Breast epithelium (tissue), 3 donors: ENCODE results near the gene CSHL1.

Source experiments
- POLR2A ChIP-seq: fragments of 450-650 bp; IDR thresholded peaks from one replicate; pipeline ENCODE4 v1.6.1; 2016; ENCODE audit warnings: antibody characterized with exemption, mild to moderate bottlenecking, moderate library complexity
- POLR2AphosphoS5 ChIP-seq, 3 donors: sonication (generic); formaldehyde crosslinking; IDR thresholded peaks; one replicate each; pipeline ENCODE4 v1.6.1; 2017; ENCODE audit warnings: antibody characterized with exemption in 3 of 3

DNA sequence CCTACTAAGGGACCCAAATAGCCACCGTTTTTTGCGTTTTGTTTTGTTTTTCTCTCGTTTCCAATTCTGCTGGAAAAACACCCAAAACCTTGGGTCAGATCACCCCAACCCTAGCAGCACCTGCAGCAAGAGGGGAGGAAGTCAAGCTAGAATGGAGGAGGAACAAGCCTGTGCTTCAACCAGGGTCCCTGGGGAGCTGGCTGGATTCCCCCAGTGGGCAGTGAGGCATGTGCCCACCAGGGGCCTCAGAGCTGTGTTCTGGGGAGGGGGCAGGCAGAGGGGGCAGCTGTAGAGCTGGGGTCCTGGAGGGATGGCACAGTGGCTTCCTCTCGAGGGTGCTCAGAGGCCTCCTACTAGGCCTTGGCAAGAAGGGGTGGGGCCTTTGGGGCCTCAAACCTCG lies 14.6 kb upstream of the CSHL1 start:
- no peak for TF ChIP-seq POLR2AphosphoS5 (IDR thresholded peaks at IDR 0.05)
- no peak for TF ChIP-seq POLR2A
